ENCODE results near the gene GUF1.
"Not testable (repeated sequence)": the region's sequence is repeated elsewhere in the genome, so short reads cannot be mapped to it uniquely, and the experiment has no call there.

GUF1 gene

DNA sequence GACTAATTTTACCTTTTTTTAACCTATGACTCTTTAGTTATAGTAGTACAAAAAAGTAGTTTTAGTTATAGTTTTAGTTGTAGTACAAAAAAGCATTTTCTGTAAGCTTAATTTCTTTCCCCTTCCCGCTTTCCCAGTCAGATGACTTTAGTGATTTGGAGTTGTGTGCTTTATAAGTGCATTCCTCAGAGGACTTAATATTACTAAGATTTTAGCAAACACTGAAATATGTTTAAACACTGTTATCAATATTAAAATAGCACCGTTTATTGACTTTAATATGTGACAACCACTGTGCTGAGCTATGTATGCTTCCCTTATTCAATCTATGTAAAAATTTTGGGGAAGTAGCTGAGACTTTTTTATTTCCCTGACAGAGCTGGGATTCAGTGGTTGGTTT, 22.8 kb downstream of the GUF1 start:
- DNase-seq (ENCODE audit: low read depth, low spot score) = no peak

DNA sequence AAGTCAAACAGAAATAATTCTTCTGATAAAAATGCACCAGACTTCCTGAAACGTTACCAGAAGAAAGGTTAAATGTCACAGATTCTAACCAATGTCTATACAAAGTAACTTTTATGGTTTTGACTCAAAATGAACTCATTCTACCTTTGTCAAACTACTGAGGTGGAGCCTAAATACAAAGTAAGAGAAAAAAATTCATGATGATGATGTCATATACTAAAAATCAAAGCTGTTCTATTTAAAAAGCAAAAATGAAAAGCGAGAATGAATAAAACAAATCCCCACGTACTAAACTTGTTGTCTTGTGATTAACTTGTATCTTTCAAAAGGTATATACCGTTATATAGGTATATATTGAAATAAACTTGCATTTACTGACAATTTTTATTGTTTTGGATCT, 26.5 kb downstream of the GUF1 start:
- DNase-seq (ENCODE audit: low read depth, low spot score) = no peak

DNA sequence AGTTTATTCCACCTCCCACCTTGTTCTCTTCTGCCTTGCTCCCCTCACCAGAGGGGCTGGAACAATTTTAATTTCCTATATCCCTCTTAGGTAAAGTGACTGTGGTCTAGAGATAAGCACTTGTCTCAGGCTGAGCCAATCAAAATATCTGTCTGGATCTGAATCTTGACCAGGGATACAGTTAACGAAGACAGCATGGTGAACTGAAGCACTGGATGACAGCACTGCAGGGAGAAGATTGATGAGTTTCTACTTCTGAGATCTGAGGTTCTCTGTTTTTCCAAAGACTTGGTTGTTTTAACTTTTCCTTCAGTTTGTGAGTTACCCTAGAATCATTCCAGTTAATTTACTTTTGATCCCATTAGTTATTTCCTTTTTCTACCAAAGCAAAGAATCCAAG, 34.9 kb downstream of the GUF1 start:
- DNase-seq (ENCODE audit: low read depth, low spot score) = no peak

DNA sequence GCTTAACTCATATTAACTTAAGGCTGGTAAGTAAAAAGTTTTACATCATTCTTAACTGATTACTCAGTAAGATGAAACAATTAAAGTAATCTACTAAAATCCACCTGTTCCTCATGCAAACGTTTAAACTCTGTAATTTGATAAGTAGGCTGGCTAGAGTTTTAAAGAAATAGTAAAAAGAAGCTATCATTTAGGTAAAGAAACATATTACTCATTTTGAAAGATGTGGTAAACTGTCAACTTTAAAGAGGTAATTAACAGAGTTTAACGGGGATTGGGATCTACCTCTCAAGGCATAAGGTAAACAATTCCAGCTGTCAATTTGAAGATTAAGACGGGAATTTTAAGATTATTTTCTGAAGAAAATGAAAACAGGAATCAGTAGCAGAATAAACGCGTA, 38.4 kb downstream of the GUF1 start:
- no peak for DNase-seq (ENCODE audit: low read depth, low spot score)

DNA sequence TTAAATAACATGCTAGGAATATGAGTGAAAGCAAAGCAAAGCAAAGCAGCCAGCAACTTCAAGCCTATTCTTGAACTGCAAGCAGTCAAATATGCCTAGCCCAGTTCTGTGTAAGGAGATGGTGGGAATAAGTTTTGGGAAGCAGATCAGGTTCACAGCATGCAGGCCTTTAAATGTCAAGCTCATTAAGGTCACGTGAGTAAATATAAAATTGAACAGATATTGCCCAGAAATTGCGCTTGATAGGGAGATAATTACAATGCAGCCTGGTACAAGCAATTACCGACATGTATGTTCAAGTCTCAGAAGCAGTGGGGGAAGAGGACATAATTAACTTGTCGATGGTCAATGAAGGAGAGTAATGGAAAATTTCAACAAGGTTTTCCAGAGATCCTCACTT, 42.2 kb downstream of the GUF1 start:
- no peak for DNase-seq (ENCODE audit: low read depth, low spot score)

DNA sequence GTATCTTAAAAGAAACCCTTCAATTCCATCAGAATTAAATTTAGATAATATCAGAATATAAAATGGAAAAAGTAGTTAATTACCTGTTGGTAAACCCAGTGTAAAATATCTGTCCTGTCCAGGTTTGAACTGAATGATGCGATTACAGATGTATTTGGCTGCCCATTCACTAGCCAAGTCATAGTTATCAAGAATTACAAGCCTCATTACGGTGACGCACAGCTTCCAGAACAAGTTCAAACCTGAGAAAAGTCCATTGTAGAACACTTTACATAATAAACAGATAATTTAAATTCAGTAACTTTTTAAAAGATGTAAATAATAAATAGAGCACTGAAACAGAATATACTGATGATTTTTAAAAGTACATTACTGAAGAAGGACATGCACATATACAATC, 43.8 kb downstream of the GUF1 start:
- DNase-seq (ENCODE audit: low read depth, low spot score) = no peak

DNA sequence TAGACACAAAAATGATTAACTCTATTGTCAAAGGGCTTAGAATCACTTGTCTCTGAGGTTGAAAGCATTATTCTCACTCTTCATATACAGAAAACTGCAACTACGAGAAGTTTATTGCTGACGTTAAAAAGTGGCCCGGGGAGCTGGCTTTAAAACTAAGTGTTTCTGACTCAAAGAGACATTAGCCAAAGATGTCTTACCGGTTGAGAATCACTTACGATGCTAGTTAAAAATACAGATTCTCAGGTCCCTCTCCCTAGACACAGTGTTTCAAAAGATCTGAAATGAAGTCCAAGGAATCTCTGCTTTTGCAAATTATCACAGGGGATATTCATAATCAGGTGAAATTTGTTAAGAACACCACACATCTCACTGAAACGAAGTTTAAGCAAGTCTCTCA, 46.9 kb downstream of the GUF1 start:
- no peak for DNase-seq (ENCODE audit: low read depth, low spot score)

DNA sequence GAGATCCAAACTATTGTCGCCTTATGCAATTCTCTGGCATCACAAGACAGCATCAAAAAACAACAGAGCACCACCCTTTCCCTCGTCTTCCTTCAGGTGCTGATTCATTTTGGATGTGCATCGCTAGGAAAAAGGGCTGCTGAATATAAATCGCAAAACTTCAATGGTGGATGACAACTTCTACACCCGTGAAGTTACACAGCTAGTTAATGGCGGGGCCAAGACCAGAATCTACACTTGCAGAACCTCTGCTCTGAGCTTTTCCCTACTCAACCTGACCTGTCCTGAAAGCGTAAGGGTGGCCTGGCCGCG, 47.5 kb downstream of the GUF1 start:
- DNase-seq (ENCODE audit: low read depth, low spot score) = no peak

DNA sequence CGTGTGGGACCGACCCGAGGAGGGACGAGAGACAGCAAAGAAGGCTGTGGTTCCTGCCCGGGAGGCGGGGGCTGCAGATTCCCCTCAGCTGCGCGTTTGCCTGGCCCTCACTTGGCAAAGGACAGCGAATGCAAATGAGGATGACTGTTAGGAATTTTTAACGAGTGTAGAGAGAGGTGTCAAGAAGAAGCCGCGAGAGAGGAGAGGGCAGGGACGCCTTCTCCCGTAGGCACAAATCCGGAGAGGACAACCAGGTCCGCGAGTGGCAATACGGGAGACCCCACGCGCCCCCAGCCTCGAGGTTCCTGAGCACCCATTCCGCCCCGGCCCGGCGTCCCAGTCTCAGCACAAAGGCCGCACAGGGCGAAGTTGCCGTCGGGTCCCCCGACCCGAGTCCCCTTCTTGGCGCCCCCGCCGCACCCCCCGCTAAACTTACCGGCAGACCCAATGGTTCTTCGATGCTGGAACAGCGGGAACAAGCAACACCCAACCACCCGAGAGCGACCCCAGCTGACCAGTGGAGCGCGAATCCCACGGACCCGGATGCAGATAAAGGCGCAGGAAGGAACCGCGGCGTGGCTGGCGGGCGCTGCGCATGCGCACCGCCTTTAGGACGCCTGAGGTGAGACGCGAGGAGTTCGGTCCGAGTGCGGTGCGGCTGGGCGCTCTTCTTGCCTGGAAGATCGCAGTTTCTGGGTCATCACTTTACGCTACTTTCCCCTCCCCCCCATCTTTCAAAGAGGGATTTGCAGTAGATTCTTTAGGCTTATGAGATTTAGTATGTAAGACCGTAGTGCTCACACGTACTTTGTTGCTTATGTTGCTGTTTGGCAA, 48.0 kb downstream of the GUF1 start, which contains the start of gene GNPDA2:
GNPDA2 (minus strand) TSS at position 519 of the 834 bp plus-strand sequence. CDS start 4,349 bp downstream, outside the sequence.
- DNase-seq (ENCODE audit: low read depth, low spot score) = peak; percentile 45

DNA sequence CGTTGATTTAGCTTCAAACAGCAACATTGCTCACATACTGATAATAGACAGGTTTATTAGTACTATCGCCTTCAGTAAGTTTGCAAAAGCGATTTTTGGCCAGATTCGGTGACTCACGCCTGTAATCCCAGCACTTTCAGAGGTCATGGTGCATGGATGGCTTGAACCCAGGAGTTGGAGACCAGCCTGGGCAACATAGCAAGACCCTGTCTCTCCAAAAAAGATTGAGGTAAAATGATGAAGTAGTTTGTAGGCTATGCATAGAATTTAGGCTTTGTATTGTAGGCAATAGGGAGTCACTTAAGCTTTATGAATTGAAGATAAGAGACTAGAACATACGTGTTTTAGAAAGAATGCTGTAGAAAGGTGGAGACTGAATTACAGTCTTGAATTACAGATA, 49.3 kb downstream of the GUF1 start:
- no peak for DNase-seq (ENCODE audit: low read depth, low spot score)

DNA sequence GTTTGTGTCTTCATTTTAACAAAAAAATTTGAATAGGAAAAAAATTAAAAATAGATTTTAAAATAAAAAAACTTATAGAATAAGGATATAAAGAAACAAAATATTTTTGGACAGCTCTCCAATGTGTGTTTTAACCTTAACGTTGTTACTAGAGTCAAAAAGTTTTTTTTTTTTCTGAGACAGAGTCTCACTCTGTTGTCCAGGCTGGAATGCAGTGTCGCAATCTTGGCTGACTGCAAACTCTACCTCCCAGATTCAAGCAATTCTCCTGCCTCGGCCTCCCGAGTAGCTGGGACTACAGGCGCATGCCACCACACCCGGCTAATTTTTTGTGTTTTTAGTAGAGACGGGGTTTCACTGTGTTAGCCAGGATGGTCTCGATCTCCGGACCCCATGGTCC, 50.5 kb downstream of the GUF1 start:
- not testable (repeated sequence) for DNase-seq (ENCODE audit: low read depth, low spot score)

DNA sequence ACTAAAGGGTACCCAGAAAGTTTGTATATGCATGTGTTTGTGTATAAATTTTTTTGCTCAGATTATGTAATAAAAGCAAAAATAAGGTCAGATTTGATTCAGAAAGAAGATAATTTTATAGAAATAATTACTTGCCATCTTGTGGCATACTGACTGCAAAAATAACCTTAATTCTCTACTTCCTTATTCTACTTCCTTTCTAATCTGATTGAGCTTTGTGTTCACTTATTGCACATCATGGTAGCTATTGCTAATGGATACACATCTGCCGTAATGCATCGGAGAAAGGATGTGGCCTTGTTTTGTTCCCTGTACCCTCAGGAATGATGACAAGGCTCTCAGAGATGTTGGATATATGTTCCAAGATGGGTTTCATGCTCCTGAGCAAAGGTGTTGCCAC, 58.7 kb downstream of the GUF1 start:
- no peak for DNase-seq (ENCODE audit: low read depth, low spot score)

DNA sequence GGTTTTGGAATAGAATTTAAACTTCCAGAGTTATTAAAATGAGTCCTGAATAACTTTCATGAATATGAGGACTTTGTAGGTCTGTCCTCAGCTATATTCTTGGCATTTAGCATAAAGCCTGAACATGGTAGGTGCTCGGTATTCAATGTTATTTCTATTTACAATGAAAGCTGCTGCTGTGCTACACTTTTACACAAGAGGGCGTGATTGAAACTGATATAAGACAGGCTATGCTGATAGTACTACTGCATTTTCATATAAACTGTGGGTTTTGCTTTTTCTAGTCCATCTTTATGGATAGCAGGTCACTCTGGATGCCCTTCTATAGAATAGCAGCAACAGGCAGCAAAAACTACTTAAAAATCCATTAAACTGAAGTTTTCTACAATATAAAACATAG, 60.4 kb downstream of the GUF1 start:
- no peak for DNase-seq (ENCODE audit: low read depth, low spot score)

DNA sequence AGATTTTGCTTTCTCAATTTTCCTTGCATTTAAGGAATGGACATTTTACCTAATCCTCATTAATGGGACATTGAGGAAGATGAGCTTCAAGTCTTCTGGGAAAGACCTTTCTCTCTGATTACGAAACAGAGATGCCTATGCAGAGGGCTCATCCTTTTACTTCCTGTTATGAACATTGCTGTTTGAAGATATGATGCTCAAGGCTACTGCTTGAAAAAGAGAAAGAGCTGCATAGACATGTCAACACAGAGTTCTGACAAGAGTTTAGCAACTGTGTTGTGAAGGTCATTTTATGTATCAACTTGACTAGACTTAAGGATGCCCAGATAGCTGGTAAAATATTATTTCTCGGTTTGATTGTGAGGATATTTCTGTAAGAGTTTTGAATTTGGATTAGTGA, 62.0 kb downstream of the GUF1 start:
- no peak for DNase-seq (ENCODE audit: low read depth, low spot score)
